HL-60/S4 treated with retinoic acid at 250 ng/mL for 4 days and 3 days (cell line): Measurements from ENCODE around the gene MMP24.

Source experiments
- in situ Hi-C: fragments of 300-500 bp; cut with MboI; formaldehyde crosslinking; loops from 2 replicates; pipeline ENCODE4 v1.7.0; 2022; ENCODE audit warnings: low sequenced_read_pairs

Gene MMP24

DNA sequence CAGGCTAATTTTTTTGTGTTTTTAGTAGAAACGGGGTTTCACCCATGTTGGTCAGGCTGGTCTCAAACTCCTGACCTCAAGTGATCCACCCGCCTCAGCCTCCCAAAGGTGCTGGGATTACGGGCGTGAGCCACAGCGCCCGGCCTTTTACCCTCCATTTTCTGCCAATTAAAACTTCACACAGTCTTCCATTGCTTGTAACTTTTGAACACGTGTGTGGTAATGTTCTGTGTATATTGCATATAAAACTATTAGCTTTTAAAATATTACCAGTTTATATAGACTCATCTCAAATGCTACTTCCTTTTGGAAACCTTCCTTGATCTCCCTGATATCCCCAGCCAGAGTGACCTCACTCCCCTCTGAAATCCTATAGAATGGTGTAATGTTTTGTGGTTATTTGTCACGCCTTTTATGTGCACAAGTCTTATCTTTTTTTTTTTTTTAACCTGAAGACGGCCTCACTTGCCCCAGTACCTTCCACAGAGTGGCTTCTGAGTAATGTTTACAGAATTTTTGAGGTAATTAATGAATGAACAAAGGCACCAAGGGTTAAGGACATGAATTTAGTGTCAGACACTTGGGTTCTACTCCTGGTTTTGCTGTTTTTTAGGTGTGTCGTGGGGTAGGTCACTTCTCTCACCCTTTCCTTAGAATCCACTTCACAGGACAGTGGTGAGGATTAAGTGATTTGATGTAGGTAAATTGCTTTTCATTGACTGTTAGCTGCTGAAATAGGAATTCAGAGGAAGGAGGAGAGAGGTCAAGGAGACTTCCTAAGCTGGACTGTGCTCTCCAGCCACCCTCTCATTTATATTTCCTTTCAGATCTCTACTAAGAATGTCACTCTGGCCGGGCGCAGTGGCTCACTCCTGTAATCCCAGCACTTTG lies 11.2 kb upstream of the MMP24 start:
- in situ Hi-C loops: no loop called here

DNA sequence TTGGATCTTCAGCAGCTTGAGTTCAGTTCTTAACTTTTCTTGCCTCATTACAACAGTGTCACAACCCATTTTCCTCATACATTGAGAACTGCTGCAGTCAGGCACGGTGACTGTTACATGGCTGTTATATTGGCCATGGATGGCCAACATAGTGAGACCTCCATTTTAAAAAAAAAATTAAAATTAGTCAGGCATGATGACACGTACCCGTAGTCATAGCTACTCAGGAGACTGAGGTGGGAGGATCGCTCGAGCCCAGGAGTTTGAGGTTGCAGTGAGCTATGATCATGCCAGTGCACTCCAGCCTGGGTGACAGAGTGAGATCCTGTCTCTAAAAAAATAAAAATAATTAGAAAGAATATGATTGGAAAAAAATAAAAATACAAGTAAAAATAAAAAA lies 9.9 kb upstream of the MMP24 start:
- in situ Hi-C loops: no loop called here

DNA sequence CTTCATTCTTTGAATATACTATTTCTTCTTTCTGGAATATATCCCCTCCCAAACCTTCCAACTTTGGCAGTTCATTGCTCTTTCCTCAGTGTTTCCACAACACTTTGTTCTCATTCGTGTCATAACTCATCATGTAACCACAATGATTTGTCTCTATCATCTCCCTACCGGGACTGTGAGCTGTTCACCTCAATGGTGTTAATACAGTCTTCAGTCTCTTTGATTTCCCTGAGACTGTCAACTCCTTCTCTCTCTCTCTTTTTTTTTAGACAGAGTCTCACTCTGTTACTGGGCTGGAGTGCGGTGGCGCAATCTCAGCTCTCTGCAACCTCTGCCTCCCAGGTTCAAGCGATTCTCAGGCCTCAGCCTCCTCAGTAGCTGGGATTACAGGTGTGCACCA lies 2.5 kb upstream of the MMP24 start:
- in situ Hi-C loops: no loop called here

DNA sequence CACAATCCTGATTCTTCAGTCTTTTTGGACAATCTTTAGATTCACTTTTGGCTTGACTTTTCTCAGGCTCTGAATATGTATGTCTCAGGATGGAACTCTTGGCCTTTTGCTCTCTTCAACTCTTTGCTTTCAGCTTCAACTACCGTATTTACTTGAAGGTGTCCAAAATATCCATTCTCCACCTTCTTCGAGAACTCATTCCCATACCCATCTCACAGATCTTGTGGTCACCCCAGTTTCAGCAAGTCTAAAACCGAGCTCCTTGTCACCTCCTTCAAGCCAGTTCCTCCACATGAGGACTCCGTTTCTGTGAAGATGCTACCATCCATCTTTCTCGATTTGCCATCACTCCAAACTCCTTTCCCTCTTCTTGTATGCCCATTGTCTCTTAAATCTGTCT lies 2.0 kb upstream of the MMP24 start:
- in situ Hi-C loops: no loop called here

DNA sequence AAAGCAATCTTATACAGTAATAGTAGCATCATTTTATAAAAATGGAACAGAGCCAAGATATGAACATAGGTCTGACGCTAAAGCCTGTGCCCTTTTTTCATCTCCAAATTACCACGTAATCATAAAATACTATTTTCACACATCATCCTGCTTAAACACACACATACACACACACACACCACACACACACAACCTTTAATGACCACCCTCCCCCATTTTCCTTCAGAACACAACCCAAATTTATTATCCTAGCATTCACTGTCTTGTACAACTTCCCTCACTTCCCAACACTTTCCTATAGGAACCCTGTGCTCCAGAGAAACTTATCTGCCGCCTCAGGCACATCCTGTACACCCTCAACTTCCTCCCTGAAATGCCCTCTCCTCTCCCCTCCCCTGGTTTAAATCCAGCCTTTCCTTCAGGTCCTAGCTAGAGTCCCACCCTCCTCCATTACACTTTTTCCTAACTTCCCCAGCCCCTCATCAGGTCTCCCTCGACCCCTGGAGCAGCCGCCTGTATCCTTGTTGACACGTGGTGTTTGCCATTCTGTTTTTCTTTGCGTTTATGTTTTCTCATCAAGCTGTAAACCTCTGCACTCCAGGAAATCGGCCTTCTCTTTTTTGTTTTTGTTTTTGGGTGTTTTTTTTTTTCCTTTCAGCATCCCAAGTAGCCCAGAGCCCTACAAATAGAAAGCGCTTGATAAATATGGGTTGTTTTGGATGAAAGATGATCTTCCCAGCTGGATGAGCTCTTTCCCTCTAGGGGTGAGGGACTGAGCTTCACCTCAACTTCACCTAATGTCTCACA lies 968 bp upstream of the MMP24 start:
- in situ Hi-C loops: no loop called here

DNA sequence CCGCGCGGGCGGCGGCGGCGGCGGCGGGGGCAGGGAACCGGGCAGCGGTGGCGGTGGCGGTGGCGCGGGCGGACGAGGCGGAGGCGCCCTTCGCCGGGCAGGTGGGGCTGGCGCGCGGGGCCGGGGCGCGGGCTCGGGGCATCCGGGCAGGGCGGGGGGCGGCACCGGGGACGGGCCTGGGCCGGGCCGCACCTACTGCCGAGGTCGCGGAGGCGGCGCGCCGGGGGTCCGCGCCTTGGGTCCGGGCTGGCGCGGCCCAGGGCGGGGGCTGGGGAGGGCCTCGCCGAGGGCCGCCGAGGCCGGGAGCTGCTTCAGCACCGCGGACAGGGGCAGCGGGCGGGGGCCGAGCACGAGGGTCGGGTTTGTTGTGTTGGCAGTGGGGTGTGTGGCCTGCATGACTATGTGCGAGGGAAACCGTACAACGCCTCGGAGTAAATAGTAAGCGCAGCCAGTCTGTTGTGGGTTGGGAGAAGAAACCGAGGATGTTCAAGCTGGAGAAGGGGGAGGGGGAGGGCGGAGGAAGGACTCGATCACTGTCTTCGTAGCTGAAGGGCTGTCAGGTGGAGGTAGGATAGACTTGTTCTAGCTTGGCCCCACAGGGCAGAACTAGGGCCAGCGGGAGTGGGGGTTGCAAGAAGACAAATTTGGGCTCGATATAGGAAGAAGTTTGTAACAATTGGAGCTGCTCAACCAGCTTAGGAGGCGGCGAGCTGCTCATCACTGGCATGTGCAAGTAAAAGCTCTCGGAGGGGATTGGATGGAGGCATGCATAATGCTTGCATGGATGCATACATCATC lies 593 bp downstream of the MMP24 start:
- in situ Hi-C loops: no loop called here

DNA sequence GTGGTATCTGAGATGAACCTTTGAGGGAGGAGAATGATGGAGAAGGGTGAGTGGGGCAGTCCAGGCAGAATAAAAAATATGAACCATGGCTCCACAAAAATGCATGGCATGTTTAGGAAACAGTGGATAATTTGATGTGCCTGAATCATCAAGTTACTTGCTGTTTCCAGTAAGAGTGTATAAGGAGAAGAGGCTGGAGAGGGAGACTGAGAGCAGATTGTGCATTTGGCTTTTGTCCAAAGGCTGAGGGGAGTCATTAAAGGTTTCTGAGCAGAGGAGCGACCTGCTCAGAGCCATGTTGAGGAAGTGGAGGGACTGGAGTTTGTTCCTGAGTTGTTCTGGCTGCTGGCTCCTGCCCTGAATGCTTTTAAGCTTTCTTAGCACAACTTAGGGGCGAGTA lies 6.1 kb downstream of the MMP24 start:
- in situ Hi-C loops: no loop called here

DNA sequence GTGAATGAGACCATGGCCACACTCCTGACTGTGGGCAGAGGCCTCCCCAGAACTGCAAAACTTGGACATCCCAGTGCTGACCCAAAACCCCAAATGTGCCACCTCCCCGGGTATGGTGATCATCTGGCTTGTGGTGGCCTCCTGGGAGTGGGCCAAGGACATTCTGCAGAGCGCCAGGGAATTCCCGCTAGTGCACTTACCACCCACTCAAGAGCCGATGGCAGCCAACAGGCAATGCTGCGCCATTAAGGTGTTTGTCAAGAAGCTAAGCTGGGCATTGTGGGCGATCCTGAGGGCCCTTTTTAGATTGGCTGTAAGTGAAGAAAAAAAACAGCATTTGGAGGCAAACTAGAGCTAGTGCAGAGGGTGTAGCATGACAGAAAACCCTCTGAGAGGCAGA lies 9.4 kb downstream of the MMP24 start:
- in situ Hi-C loops: no loop called here

DNA sequence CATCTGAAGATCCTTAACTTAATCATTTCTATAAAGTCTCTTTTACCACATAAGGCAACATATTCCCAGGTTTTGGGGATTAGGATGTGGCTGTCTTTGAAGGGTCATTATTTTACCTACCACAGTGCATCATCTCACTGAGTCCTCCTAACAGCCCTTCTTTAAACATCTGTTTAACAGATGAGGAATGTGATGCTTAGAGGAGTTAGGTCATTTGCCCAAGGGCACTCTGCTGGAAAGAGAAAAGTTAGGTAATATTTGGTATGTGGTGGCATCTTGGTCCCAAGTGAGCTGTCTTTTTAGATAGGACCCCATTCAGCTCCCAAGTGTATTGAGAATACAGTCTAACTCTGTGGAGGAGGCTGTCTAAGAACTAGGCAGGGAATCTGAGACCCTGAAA lies 11.0 kb downstream of the MMP24 start:
- in situ Hi-C loops: no loop called here

DNA sequence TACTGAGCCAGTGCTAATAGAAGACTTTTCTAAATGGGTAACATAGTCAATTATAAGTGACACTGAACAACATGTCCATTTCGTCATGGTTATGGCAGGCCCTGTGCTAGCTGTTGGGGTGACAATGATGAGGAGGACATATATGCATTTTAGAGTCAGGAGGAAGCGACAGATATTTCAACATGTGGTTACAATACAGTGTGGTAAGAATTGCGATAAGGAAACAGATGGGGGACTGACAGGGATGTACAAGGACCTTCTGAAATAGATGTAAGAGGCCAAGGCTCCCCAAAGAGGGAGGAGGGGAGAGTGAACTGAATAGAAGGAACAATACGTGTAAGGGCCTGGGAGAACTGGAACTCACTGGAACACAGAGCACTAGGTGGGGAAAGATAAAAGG lies 11.7 kb downstream of the MMP24 start:
- in situ Hi-C loops: no loop called here

DNA sequence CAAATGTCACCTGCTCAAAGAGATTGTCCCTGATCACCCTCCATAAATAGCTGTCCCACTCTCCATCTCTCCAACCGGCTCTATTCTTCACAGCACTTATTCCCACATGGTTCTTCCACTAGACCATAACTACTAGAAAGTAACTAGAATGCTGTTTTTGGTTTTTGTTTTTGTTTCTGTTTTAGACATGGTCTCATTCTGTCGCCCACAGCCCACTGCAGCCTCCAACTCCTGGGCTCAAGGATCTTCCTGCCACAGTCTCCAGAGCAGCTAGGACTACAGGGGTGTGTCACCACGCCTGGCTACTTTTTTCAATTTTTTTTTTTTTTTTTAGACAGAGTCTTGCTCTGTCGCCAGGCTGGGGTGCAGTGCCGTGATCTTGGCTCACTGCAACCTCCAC lies 12.2 kb downstream of the MMP24 start:
- in situ Hi-C loops: no loop called here

DNA sequence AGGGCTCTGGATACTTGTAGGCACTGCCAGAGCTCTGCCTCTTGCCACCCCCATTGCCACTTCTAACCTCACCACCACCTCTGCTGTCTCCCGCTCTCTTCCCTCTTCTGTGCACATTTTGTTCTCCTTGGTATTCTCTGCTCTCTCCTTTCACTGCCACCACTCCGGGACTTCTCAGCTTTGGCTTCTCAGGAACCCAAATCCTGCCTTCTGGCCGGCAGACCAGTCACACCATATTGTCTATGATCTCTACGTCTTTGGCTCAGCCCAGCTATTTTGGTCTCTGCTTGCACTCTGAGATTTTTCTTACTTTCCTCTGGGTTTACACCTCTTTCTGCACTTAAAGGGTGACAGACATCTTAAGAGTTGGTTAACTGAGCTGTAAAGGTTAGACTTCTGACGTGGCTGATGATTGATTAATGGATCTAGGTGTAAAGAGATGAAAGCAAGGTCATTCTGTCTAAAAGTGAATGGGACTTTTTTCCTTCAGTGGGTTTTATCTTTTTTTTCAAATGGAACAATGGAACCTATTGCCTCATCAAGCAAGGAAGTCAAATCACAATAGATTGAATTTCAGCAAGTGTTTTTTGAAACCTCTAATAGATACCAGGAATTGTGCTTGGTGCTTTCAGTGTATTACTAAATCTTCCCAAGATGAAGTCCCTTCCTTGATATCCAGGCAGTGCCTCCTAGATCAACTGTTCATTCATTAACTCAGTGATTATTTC lies 13.8 kb downstream of the MMP24 start:
- in situ Hi-C loops: no loop called here

DNA sequence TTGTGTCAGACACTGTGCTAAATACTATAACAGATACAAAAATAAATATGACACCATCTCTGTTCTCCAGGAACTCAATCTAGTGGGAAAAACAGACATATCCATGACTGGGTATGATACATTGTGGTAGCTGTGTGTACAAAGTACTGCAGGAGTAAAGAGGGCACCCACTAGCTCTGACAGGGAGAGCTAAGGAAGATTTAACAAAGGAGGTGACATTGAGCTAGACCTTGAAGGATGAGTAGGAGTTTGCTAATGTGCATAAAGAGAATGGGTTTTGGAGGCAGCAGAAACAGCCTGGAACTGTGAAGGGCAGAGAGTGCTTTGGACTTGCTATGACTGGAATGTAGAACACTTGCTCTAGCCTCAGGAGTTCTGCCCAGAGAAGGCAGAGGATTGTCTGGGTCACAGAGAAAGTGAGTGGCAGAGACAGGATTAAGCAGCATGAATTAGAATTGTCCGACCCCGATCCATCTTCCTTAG lies 14.4 kb downstream of the MMP24 start:
- in situ Hi-C loops: no loop called here

DNA sequence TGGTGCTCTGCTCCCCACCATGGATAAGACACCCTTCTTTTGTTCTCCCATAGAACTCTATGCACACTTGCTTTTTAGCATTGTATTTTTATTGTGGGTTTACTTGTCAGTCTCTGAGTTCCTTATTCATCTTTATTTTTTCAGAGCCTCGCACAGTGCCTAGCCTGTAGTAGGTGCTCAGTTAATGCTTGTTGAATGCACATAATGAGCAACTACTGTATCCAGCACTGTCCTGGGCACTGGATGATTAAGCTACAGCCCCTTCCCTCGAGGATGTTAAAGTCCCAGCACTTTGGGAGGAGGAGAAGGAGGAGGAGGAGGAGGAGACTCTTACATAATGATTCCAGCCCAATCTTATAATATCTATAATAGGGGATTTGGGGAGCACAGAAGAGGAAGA lies 16.8 kb downstream of the MMP24 start:
- in situ Hi-C loops: no loop called here

DNA sequence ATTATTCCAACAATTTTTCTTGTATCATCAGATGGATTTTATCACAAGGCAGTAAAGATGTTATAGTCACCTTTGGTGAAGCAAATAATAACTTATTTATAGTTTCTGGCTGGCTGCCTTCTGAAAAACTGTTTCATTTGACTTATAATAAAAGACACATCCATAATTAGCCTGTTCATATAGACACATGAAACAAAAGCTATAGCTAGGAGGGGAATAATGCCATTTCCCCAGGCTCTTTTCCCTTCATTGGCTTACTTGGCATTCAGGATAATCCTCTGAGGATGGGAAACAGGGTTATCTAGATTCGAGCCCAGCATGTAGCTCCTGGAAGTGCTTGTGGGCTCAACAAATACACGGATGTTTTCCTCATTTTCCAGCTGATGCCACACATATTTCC lies 17.5 kb downstream of the MMP24 start:
- in situ Hi-C loops: no loop called here

DNA sequence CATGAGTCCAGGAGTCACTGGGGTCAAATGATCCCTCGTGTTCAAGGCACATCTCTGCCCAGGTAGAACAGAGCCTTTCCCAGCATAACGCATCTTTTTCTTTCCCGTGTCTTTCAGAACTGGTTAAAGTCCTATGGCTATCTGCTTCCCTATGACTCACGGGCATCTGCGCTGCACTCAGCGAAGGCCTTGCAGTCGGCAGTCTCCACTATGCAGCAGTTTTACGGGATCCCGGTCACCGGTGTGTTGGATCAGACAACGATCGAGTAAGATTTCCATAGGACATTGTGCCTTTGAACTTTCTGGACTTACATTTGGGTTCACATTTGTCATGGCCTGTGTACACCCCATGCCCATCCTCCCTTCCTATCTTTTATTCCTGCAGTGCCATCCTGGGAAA lies 20.2 kb downstream of the MMP24 start:
- in situ Hi-C loops: no loop called here

DNA sequence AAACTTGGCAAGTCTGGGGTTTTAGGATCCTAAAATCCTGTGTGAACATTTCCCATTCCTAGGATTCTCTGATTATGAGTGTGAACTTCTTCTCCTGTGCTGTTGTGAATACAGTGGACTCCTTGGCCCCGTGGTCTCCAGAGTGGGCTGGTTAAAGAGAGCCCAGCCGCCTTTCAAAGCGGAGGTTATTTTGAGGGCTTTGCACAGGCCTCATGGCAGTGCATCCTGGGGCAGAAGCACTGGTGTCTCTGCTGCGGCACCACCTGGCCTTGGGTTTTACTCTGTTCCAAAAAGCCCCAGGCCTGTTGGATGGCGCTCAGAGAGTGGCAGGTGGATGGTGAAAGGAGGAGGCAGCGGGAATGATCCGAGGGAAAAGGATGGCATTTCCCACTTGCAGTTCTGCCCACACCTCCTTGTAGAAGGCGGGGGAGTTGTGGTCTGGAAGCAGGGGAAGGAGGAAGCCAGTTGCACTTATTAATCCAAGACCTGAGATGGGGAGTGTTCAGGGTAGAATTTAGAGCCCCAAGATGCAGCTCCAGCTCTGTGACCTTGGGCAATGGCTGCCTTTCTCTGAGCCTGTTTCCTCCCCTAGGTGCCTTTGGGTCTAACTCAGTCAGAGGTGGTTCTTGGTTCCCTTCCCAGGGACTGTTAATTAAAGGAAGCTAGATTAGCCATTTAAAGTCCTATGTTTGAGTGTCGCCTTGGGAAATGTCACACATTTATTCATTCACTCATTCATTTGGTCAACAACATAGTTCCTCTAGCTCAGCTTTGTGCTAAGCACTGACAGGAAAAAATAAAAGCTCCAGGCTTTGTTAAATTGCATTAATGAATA lies 22.4 kb downstream of the MMP24 start:
- in situ Hi-C loops: no loop called here

DNA sequence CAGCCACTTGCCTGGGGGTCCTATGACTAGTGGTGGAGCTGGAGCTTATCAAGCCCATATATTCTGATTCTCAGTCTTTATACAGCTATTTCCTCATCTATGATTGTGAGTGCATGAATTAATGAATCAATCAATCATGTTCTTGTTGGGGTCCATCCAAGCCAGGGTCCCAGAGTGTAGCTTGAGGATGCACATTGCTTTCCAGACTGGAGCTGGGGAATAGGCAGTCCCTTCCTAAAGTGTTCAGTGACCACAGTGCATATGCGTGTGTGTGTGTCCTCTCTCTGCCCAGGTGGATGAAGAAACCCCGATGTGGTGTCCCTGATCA lies 25.1 kb downstream of the MMP24 start:
- in situ Hi-C loops: loop anchor here (25.0 kb wide), 1 partner anchor 89 kb away; the partner anchor contains the start of gene PROCR

DNA sequence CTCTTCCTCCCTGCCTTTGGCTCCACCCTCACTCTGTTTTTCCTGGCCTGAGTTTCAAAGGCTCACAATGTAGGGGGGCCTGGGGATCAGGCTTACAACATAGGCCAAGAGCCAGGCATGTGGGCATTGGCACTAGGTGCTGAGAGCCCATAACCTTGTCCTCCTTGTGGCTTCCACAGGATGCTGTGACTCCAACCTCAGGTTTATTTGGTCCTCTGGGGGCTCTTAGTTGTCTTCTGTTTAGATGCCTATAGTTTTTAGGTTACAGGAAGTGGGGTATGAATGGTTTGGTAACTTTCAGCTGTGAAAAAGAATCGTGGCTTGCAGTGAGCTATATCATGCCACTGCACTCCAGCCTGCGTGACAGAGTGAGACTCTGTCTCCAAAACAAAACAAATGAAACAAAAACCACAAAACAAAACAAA lies 25.6 kb downstream of the MMP24 start:
- in situ Hi-C loops: loop anchor here (25.0 kb wide), 1 partner anchor 90 kb away; the partner anchor contains the start of gene PROCR

DNA sequence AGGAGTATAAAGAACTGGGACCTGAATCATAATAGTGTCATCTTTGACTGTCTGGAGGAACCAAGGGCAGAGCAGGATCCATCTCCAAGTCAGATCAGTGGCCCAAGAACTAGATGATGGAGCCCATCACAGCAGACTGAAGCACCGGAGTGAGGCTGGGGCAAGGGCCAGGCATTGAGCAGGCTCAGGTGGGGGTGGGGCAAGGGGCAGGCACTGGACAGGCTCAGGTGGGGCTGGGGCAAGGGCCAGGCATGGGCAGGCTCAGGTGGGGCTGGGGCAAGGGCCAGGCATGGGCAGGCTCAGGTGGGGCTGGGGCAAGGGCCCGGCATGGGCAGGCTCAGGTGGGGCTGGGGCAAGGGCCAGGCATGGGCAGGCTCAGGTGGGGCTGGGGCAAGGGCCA lies 26.1 kb downstream of the MMP24 start:
- in situ Hi-C loops: loop anchor here (25.0 kb wide), 1 partner anchor 90 kb away; the partner anchor contains the start of gene PROCR
